BE2C (cell line): Measurements from ENCODE around the gene PTP4A2.

ENCODE experiments used
- DNase-seq: peaks from one replicate; pipeline ENCODE4 v3.0.0-alpha.2; 2020
- H3K27me3 ChIP-seq: fragments of 250-450 bp; sonication (Bioruptor Pico); 2 replicates; pipeline ENCODE4 v1.5.1; 2020; ENCODE audit warnings: mild to moderate bottlenecking
- H3K36me3 ChIP-seq: fragments of 250-450 bp; sonication (Bioruptor Pico); 2 replicates; pipeline ENCODE4 v1.5.1; 2020; ENCODE audit warnings: mild to moderate bottlenecking
- H3K4me1 ChIP-seq: fragments of 250-450 bp; sonication (Bioruptor Pico); 2 replicates; pipeline ENCODE4 v1.5.1; 2020
- H3K4me3 ChIP-seq: 2 replicates; pipeline ENCODE4 v1.5.1; 2011; ENCODE audit warnings: low read depth, low read length
- H3K9me3 ChIP-seq: fragments of 250-450 bp; sonication (Bioruptor Pico); 2 replicates; pipeline ENCODE4 v1.5.1; 2020
- TF ChIP-seq, protein P1 (sequence below): IDR thresholded peaks from 2 replicates; pipeline ENCODE4 v1.5.1; 2012; ENCODE audit warnings: mild to moderate bottlenecking, low read depth, low read length

Gene PTP4A2

DNA sequence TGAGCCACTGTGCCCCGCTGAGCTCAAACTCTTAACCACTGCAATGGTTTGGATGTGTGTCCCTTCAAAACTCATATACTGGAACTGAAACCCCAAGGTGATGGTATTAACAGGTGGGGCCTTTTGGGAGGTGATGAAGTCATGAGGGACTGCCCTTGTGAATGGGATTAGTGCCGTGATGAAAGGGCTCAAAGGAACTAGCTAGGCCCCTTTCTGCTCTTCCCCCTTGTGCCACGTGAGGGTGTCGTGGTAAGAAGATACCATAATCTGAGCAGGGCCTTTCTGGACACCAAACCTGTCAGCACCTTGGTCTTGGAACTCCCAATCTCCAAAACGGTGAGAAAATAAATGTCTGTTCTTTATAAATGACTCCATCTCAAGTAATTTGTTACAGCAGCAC lies 76.8 kb downstream of the PTP4A2 start:
- no peaks in the 10 kb centered on the region for H3K4me1 ChIP-seq
- H3K27me3 ChIP-seq = no peaks in the 10 kb centered on the region
- TF ChIP-seq, protein P1, sequence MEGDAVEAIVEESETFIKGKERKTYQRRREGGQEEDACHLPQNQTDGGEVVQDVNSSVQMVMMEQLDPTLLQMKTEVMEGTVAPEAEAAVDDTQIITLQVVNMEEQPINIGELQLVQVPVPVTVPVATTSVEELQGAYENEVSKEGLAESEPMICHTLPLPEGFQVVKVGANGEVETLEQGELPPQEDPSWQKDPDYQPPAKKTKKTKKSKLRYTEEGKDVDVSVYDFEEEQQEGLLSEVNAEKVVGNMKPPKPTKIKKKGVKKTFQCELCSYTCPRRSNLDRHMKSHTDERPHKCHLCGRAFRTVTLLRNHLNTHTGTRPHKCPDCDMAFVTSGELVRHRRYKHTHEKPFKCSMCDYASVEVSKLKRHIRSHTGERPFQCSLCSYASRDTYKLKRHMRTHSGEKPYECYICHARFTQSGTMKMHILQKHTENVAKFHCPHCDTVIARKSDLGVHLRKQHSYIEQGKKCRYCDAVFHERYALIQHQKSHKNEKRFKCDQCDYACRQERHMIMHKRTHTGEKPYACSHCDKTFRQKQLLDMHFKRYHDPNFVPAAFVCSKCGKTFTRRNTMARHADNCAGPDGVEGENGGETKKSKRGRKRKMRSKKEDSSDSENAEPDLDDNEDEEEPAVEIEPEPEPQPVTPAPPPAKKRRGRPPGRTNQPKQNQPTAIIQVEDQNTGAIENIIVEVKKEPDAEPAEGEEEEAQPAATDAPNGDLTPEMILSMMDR = no peak
- H3K36me3 ChIP-seq = no peaks in the 10 kb centered on the region
- no peak for DNase-seq
- no peaks in the 10 kb centered on the region for H3K9me3 ChIP-seq
- no peak overlapping the region for H3K4me3 ChIP-seq

DNA sequence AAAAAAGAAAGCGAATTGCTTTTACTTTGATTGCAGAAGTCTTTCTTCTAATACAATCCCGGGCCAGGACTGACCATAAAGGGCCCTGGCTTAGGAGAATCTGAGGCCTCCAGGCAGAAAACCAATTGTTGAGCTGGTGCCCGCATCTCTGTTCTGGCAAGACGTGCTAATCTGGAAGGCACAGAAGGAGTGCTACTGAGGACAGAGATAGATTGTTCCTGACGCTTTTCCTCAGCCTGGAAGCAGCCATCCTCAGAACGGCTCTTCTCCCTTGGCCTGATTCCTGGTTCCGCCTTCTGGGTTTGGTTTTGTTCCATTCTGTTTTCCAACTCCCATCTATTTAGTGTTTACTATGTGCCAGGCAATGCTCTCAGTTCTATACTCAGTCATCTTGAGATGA lies 77.6 kb downstream of the PTP4A2 start:
- TF ChIP-seq, protein P1 = no peak
- no peaks in the 10 kb centered on the region for H3K27me3 ChIP-seq
- no peaks in the 10 kb centered on the region for H3K36me3 ChIP-seq
- H3K9me3 ChIP-seq = no peaks in the 10 kb centered on the region
- DNase-seq = no peak
- no peaks in the 10 kb centered on the region for H3K4me1 ChIP-seq
- H3K4me3 ChIP-seq = no peak overlapping the region

DNA sequence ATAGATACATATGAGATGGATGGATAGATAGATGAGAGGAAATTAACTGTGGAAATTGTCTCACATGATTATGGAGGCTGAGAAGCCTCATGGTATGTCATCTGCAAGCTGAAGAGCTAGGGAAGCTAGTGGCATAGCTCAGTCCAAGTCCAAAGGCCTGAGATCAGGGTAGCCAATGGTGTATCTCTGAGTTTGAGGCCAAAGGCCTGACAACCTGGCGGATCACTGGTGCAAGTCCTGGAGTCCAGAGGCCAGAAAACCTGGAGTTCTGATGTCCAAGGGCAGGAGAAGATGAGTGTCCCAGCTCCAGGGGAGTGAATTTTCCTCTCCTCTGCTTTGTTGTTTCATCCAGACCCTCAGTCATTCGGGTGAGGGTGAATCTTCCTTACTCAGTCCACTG lies 78.4 kb downstream of the PTP4A2 start:
- Histone ChIP-seq H3K4me1 (no peaks in the 10 kb centered on the region), H3K36me3 (no peaks in the 10 kb centered on the region), H3K9me3 (no peaks in the 10 kb centered on the region), H3K27me3 (no peaks in the 10 kb centered on the region), H3K4me3 (no peak overlapping the region)
- TF ChIP-seq, protein P1 = no peak
- no peak for DNase-seq

DNA sequence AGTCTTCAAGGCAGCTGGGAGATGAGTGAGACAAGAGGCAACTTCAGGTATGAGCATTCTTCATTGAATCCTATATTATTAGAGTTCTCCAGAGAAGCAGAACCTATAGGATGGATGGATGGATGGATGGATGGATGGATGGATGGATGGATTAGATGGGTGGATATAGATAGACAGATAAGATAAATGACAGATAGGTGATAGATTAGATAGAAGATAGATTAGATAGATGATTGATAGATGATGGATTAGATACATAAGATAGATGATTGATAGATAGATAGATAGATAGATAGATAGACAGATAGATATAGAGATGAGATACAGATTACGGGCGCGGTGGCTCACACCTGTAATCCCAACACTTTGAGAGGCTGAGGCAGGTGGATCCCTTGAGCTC lies 79.1 kb downstream of the PTP4A2 start:
- TF ChIP-seq, protein P1 = no peak
- no peaks in the 10 kb centered on the region for H3K27me3 ChIP-seq
- DNase-seq = no peak
- H3K4me1 ChIP-seq = no peaks in the 10 kb centered on the region
- no peaks in the 10 kb centered on the region for H3K36me3 ChIP-seq
- no peak overlapping the region for H3K4me3 ChIP-seq
- H3K9me3 ChIP-seq = no peaks in the 10 kb centered on the region

DNA sequence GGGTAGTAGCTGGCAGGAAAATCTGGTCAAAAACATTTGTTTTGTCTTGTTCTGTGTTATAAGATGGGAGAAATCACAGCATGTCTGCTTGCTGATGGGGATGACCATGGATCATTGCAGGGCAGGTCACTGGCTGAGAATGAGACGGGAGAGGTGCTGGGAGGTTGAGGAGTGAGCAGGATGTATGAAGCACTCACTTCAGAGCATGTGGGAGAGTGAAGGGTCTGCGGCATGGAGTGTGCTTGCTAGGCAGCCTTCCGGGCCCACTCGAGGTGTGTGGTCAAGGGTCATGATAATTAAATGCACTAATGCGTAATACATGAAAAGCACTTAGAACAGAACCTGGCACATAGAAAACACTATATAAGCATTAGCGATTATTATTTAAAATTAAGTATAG lies 80.3 kb downstream of the PTP4A2 start:
- no peak for DNase-seq
- H3K9me3 ChIP-seq = no peaks in the 10 kb centered on the region
- H3K4me3 ChIP-seq = no peak overlapping the region
- TF ChIP-seq, protein P1 = no peak
- H3K4me1 ChIP-seq = no peaks in the 10 kb centered on the region
- H3K36me3 ChIP-seq = no peaks in the 10 kb centered on the region
- H3K27me3 ChIP-seq = no peaks in the 10 kb centered on the region
